ENCODE data around the gene RAB3C.

The RAB3C gene

GRCh38 chr5:58770136-58770535, 187.3 kb downstream of the RAB3C start:
- no peak for TF ChIP-seq POU6F1 (CRISPR knock-in tag; IDR thresholded peaks at IDR 0.05; ENCODE audit: borderline replicate concordance, low read depth)
- ATAC-seq, result no peak

GRCh38 chr5:58771796-58772195, 188.9 kb downstream of the RAB3C start:
- ATAC-seq, result no peak
- TF ChIP-seq PPARA (CRISPR knock-in tag; IDR thresholded peaks at IDR 0.05; ENCODE audit: borderline replicate concordance), result no peak
- TF ChIP-seq CSDC2 (CRISPR knock-in tag; IDR thresholded peaks at IDR 0.05), result no peak

GRCh38 chr5:58773744-58774441, 191.0 kb downstream of the RAB3C start:
- no peak for ATAC-seq
- no peak for TF ChIP-seq RARB (CRISPR knock-in tag; IDR thresholded peaks at IDR 0.05)
- no peak for TF ChIP-seq OSR1 (CRISPR knock-in tag; IDR thresholded peaks at IDR 0.05)
- TF ChIP-seq TOX (CRISPR knock-in tag; IDR thresholded peaks at IDR 0.05; ENCODE audit: borderline replicate concordance), result no peak
- TF ChIP-seq BACH2 (CRISPR knock-in tag; IDR thresholded peaks at IDR 0.05; ENCODE audit: borderline replicate concordance), result no peak
- TF ChIP-seq PPARA (CRISPR knock-in tag; IDR thresholded peaks at IDR 0.05; ENCODE audit: borderline replicate concordance), result no peak
- no peak for TF ChIP-seq GLIS3 (CRISPR knock-in tag; IDR thresholded peaks at IDR 0.05)
- TF ChIP-seq TCF4 (CRISPR knock-in tag; IDR thresholded peaks at IDR 0.05; ENCODE audit: borderline replicate concordance), result no peak
- no peak for TF ChIP-seq CSDC2 (CRISPR knock-in tag; IDR thresholded peaks at IDR 0.05)
- TF ChIP-seq TSHZ2 (CRISPR knock-in tag; IDR thresholded peaks at IDR 0.05), result no peak
- TF ChIP-seq CSRNP3 (CRISPR knock-in tag; IDR thresholded peaks at IDR 0.05), result no peak
- TF ChIP-seq ZFP30 (CRISPR knock-in tag; IDR thresholded peaks at IDR 0.05), result no peak
- no peak for TF ChIP-seq PATZ1 (CRISPR knock-in tag; IDR thresholded peaks at IDR 0.05; ENCODE audit: borderline replicate concordance)
- no peak for TF ChIP-seq ARNTL (CRISPR knock-in tag; IDR thresholded peaks at IDR 0.05; ENCODE audit: borderline replicate concordance, low read depth)
- TF ChIP-seq ISL1 (CRISPR knock-in tag; IDR thresholded peaks at IDR 0.05), result no peak
- TF ChIP-seq ZNF8 (CRISPR knock-in tag; IDR thresholded peaks at IDR 0.05), result no peak

GRCh38 chr5:58774937-58775336, 192.1 kb downstream of the RAB3C start:
- no peak for ATAC-seq
- TF ChIP-seq CREB5 (CRISPR knock-in tag; IDR thresholded peaks at IDR 0.05; ENCODE audit: low read depth), result no peak

Measured in SK-N-SH treated with all-trans-retinoic acid at 6 μM for 48 hours (cell line).